Ishikawa (cell line): Measurements from ENCODE around the gene ARHGAP40.

Experiments used
- CEBPB ChIP-seq: IDR thresholded peaks from 2 replicates; pipeline ENCODE4 v1.6.1; 2012
- CREB1 ChIP-seq: IDR thresholded peaks from 2 replicates; pipeline ENCODE4 v1.6.1; 2012; ENCODE audit warnings: low read depth
- EGR1 ChIP-seq: IDR thresholded peaks from 2 replicates; pipeline ENCODE4 v1.6.1; 2012
- EP300 ChIP-seq: IDR thresholded peaks from 2 replicates; pipeline ENCODE4 v1.6.1; 2012; ENCODE audit warnings: borderline replicate concordance
- FOXM1 ChIP-seq: IDR thresholded peaks from 2 replicates; pipeline ENCODE4 v1.6.1; 2012; ENCODE audit warnings: low read depth, borderline replicate concordance
- MAX ChIP-seq: IDR thresholded peaks from 2 replicates; pipeline ENCODE4 v1.6.1; 2012
- NFIC ChIP-seq: IDR thresholded peaks from 2 replicates; pipeline ENCODE4 v1.6.1; 2012
- RAD21 ChIP-seq: IDR thresholded peaks from 2 replicates; pipeline ENCODE4 v1.6.1; 2012; ENCODE audit warnings: low read depth
- REST ChIP-seq: IDR thresholded peaks from 2 replicates; pipeline ENCODE4 v1.6.1; 2012; ENCODE audit warnings: low read depth, mild to moderate bottlenecking
- TAF1 ChIP-seq: IDR thresholded peaks from 2 replicates; pipeline ENCODE4 v1.6.1; 2012; ENCODE audit warnings: low read depth, mild to moderate bottlenecking
- TCF12 ChIP-seq: IDR thresholded peaks from 2 replicates; pipeline ENCODE4 v1.6.1; 2012; ENCODE audit warnings: low read depth
- TEAD4 ChIP-seq: IDR thresholded peaks from 2 replicates; pipeline ENCODE4 v1.6.1; 2012
- USF1 ChIP-seq: IDR thresholded peaks from 2 replicates; pipeline ENCODE4 v1.6.1; 2012
- YY1 ChIP-seq: IDR thresholded peaks from 2 replicates; pipeline ENCODE4 v1.6.1; 2012; ENCODE audit warnings: low read depth
- ZBTB7A ChIP-seq: IDR thresholded peaks from 2 replicates; pipeline ENCODE4 v1.6.1; 2012; ENCODE audit warnings: low read depth

Gene ARHGAP40

GRCh38 chr20:38583306-38583705 lies 18.3 kb upstream of the ARHGAP40 start:
- TF ChIP-seq REST (no peak), TEAD4 (no peak), TAF1 (no peak), EGR1 (no peak), NFIC (no peak), YY1 (no peak), CREB1 (no peak)

- TF ChIP-seq CREB1 (no peak), YY1 (no peak), RAD21 (no peak), CEBPB (no peak), EP300 (no peak), ZBTB7A (no peak), TEAD4 (no peak), EGR1 (no peak), REST (no peak), MAX (no peak), FOXM1 (no peak), TAF1 (no peak), NFIC (no peak), TCF12 (no peak), USF1 (no peak)
These were observed 17.4 kb upstream of the ARHGAP40 start for GRCh38 chr20:38584099-38584763.

- TF ChIP-seq YY1, result no peak
- TF ChIP-seq CEBPB, result no peak
- no peak for TF ChIP-seq MAX
- TF ChIP-seq RAD21, result no peak
- no peak for TF ChIP-seq TCF12
- TF ChIP-seq ZBTB7A, result no peak
- TF ChIP-seq CREB1, result no peak
- TF ChIP-seq NFIC, result no peak
- TF ChIP-seq USF1, result no peak
These were observed 16.0 kb upstream of the ARHGAP40 start for GRCh38 chr20:38585404-38586180.

GRCh38 chr20:38586181-38586525 lies 15.5 kb upstream of the ARHGAP40 start:
- no peak for TF ChIP-seq USF1
- TF ChIP-seq YY1, result no peak
- TF ChIP-seq RAD21, result no peak
- no peak for TF ChIP-seq EP300
- no peak for TF ChIP-seq MAX
- no peak for TF ChIP-seq TEAD4
- TF ChIP-seq REST, result no peak
- TF ChIP-seq TAF1, result no peak
- TF ChIP-seq CEBPB, result no peak
- no peak for TF ChIP-seq FOXM1
- TF ChIP-seq NFIC, result no peak
- TF ChIP-seq ZBTB7A, result no peak
- TF ChIP-seq CREB1, result no peak
- no peak for TF ChIP-seq EGR1
- no peak for TF ChIP-seq TCF12
